GM12875 (cell line): Measurements from ENCODE around the gene SEMA4C.

Experiments
- H3K4me3 ChIP-seq: one replicate; pipeline ENCODE4 v1.5.1; 2011; ENCODE audit warnings: low read depth, low read length, control low read depth
- CTCF ChIP-seq: IDR thresholded peaks from 2 replicates; pipeline ENCODE4 v1.5.1; 2011; ENCODE audit warnings: low read depth, mild to moderate bottlenecking, control low read depth, inconsistent platforms, low read length, moderate library complexity, borderline replicate concordance; ENCODE audit not compliant: insufficient read depth

Gene SEMA4C

GRCh38 chr2:96817882-96818281 lies 52.0 kb downstream of the SEMA4C start:
- no peak for TF ChIP-seq CTCF
- H3K4me3 ChIP-seq = no peak overlapping the region

GRCh38 chr2:96816836-96817702 lies 52.8 kb downstream of the SEMA4C start:
- H3K4me3 ChIP-seq = peak overlapping the region; percentile 76
- TF ChIP-seq CTCF = no peak

GRCh38 chr2:96816127-96816835 lies 53.6 kb downstream of the SEMA4C start, which contains the start of gene CNNM3:
TSS of gene CNNM3 (plus strand) at chr2:96816268. CDS start at chr2:96816278, 10 bp downstream.
- peak within 1 kb of the TSS; percentile 76 for H3K4me3 ChIP-seq
- TF ChIP-seq CTCF = peak; percentile 76

GRCh38 chr2:96815326-96816126 lies 54.4 kb downstream of the SEMA4C start:
- peak overlapping the region; percentile 76 for H3K4me3 ChIP-seq
- TF ChIP-seq CTCF = no peak

- TF ChIP-seq CTCF = no peak
- H3K4me3 ChIP-seq = no peak overlapping the region
Observed at GRCh38 chr2:96813656-96814055, 56.2 kb downstream of the SEMA4C start.

- no peak overlapping the region for H3K4me3 ChIP-seq
- TF ChIP-seq CTCF = no peak
Observed at GRCh38 chr2:96811917-96812316, 58.0 kb downstream of the SEMA4C start.
